Stimulated activated CD8-positive, alpha-beta memory T cell treated with anti-CD3 and anti-CD28 coated beads, Interleukin-15, amount 100 ng/mL, for 48 hours (primary cell): ENCODE results near the gene SIGLEC1.

ENCODE experiments used
- DNase-seq, 2 donors: peaks; one replicate each; pipeline ENCODE4 v3.0.0-alpha.2; 2020; ENCODE audit warnings: low read depth in 2 of 2

SIGLEC1 gene

GRCh38 chr20:3701061-3701998 is 11.1 kb downstream of the SIGLEC1 start:
- DNase-seq, result no peak

GRCh38 chr20:3699037-3699436 is 13.4 kb downstream of the SIGLEC1 start:
- DNase-seq, result no peak

- DNase-seq, result no peak
Measured at GRCh38 chr20:3698591-3699001, 13.8 kb downstream of the SIGLEC1 start.

- DNase-seq, result no peak
Measured at GRCh38 chr20:3697588-3698305, 14.7 kb downstream of the SIGLEC1 start.

GRCh38 chr20:3696745-3697587 is 15.4 kb downstream of the SIGLEC1 start:
- DNase-seq, result no peak

GRCh38 chr20:3696200-3696599 is 16.2 kb downstream of the SIGLEC1 start:
- DNase-seq, result no peak

GRCh38 chr20:3694864-3695263 is 17.5 kb downstream of the SIGLEC1 start:
- no peak for DNase-seq

GRCh38 chr20:3693376-3693775 is 19.0 kb downstream of the SIGLEC1 start:
- DNase-seq, result no peak

GRCh38 chr20:3692706-3693294 is 19.6 kb downstream of the SIGLEC1 start:
- no peak for DNase-seq

- DNase-seq, result no peak
Measured at GRCh38 chr20:3691897-3692296, 20.5 kb downstream of the SIGLEC1 start.

GRCh38 chr20:3691306-3691705 is 21.1 kb downstream of the SIGLEC1 start:
- no peak for DNase-seq

- DNase-seq, result no peak
Measured at GRCh38 chr20:3690413-3690812, 22.0 kb downstream of the SIGLEC1 start.

- no peak for DNase-seq
Measured at GRCh38 chr20:3689978-3690377, 22.4 kb downstream of the SIGLEC1 start.

GRCh38 chr20:3687655-3688054 is 24.7 kb downstream of the SIGLEC1 start:
- DNase-seq, result no peak

GRCh38 chr20:3686867-3687321 is 25.5 kb downstream of the SIGLEC1 start:
- DNase-seq, result no peak

GRCh38 chr20:3686421-3686820 is 26.0 kb downstream of the SIGLEC1 start:
- DNase-seq, result no peak

- no peak for DNase-seq
Measured at GRCh38 chr20:3685341-3685740, 27.1 kb downstream of the SIGLEC1 start.

- no peak for DNase-seq
Measured at GRCh38 chr20:3681931-3682781, 30.2 kb downstream of the SIGLEC1 start, which contains the start of gene ADAM33. ADAM33 (minus strand) TSS chr20:3682010; CDS start chr20:3682004, 6 bp downstream.

GRCh38 chr20:3681352-3681930 is 31.0 kb downstream of the SIGLEC1 start:
- no peak for DNase-seq
